WTC11 (cell line): ENCODE results near the gene MGMT. TPM values are rescaled to one million over a fixed set of nuclear protein-coding genes. Genes with fewer than 3 reads are reported as not detected.

Experiments used
- ATAC-seq: fragments of 200-7000 bp; cut with Tn5 transposase; 2 replicates; pipeline ENCODE4 v1.10.0; 2021; ENCODE audit warnings: mild to moderate bottlenecking, moderate library complexity
- CTCF ChIA-PET: fragments of 300-600 bp; sonication (Branson Sonifier 250); formaldehyde crosslinking; loops from one replicate; lab custom pipeline; 2021; ENCODE audit warnings: antibody characterized with exemption; lab: Charles Lee
- POLR2A ChIA-PET: fragments of 350-600 bp; sonication (Branson Sonifier 250); formaldehyde crosslinking; loops from one replicate; lab custom pipeline; 2021; ENCODE audit warnings: antibody characterized with exemption; lab: Charles Lee
- DNase-seq: peaks from one replicate; pipeline ENCODE4 v3.0.0; 2021; ENCODE audit warnings: low spot score
- H3K27ac Mint-ChIP-seq: 2 replicates; pipeline ENCODE4 v1.8.0; 2021; ENCODE audit warnings: mixed read lengths
- H3K27me3 Mint-ChIP-seq: 2 replicates; pipeline ENCODE4 v1.8.0; 2021; ENCODE audit warnings: low read depth, mild to moderate bottlenecking, moderate library complexity, mixed read lengths
- H3K36me3 Mint-ChIP-seq: 2 replicates; pipeline ENCODE4 v1.8.0; 2021; ENCODE audit warnings: mixed read lengths
- H3K4me1 Mint-ChIP-seq: 2 replicates; pipeline ENCODE4 v1.8.0; 2022; ENCODE audit warnings: mixed read lengths
- H3K4me3 Mint-ChIP-seq: 2 replicates; pipeline ENCODE4 v1.8.0; 2021; ENCODE audit warnings: mild to moderate bottlenecking, moderate library complexity, mixed read lengths
- H3K9me3 Mint-ChIP-seq: 2 replicates; pipeline ENCODE4 v1.8.0; 2021; ENCODE audit warnings: mixed read lengths
- ATF3 ChIP-seq: sonication (generic); formaldehyde crosslinking; conservative IDR thresholded peaks from 2 replicates; pipeline ENCODE4 v1.8.1; 2022; ENCODE audit warnings: mild to moderate bottlenecking, missing genetic modification reagents
- ATF6 ChIP-seq: sonication (generic); formaldehyde crosslinking; IDR thresholded peaks from 2 replicates; pipeline ENCODE4 v1.8.1; 2023; ENCODE audit warnings: mild to moderate bottlenecking, missing genetic modification reagents
- CBFB ChIP-seq: sonication (generic); formaldehyde crosslinking; IDR thresholded peaks from 2 replicates; pipeline ENCODE4 v1.8.1; 2022; ENCODE audit warnings: mild to moderate bottlenecking, low read depth, missing genetic modification reagents
- CREB1 ChIP-seq: sonication (generic); formaldehyde crosslinking; IDR thresholded peaks from 2 replicates; pipeline ENCODE4 v1.8.0; 2023; ENCODE audit warnings: mild to moderate bottlenecking, missing genetic modification reagents
- GABPB1 ChIP-seq: sonication (generic); formaldehyde crosslinking; IDR thresholded peaks from 2 replicates; pipeline ENCODE4 v1.8.1; 2023; ENCODE audit warnings: mild to moderate bottlenecking, missing genetic modification reagents
- HMGA2 ChIP-seq: fragments of 250-450 bp; sonication (Bioruptor Pico); IDR thresholded peaks from 2 replicates; pipeline ENCODE4 v1.4.0; 2021; ENCODE audit warnings: mild to moderate bottlenecking, moderate library complexity
- IRF2 ChIP-seq: sonication (generic); formaldehyde crosslinking; IDR thresholded peaks from 2 replicates; pipeline ENCODE4 v1.8.0; 2022; ENCODE audit warnings: low read depth, missing genetic modification reagents, borderline replicate concordance
- JAZF1 ChIP-seq: fragments of 250-450 bp; sonication (Bioruptor Pico); IDR thresholded peaks from 2 replicates; pipeline ENCODE4 v1.9.0; 2021; ENCODE audit warnings: moderate library complexity, mild to moderate bottlenecking, inconsistent platforms
- MXD4 ChIP-seq: fragments of 250-450 bp; sonication (Bioruptor Pico); IDR thresholded peaks from 2 replicates; pipeline ENCODE4 v1.8.0; 2021; ENCODE audit warnings: mild to moderate bottlenecking, moderate library complexity, borderline replicate concordance
- NFE2L1 ChIP-seq: sonication (generic); formaldehyde crosslinking; IDR thresholded peaks from 2 replicates; pipeline ENCODE4 v1.8.1; 2023; ENCODE audit warnings: missing genetic modification reagents
- PRDM15 ChIP-seq: sonication (generic); formaldehyde crosslinking; IDR thresholded peaks from 2 replicates; pipeline ENCODE4 v1.8.0; 2022; ENCODE audit warnings: missing genetic modification reagents
- SMAD3 ChIP-seq: sonication (generic); formaldehyde crosslinking; IDR thresholded peaks from 2 replicates; pipeline ENCODE4 v1.8.0; 2022; ENCODE audit warnings: missing genetic modification reagents, mild to moderate bottlenecking, borderline replicate concordance
- SP1 ChIP-seq: sonication (generic); formaldehyde crosslinking; conservative IDR thresholded peaks from 2 replicates; pipeline ENCODE4 v1.8.1; 2022; ENCODE audit warnings: missing genetic modification reagents
- TEAD4 ChIP-seq: sonication (generic); formaldehyde crosslinking; IDR thresholded peaks from 2 replicates; pipeline ENCODE4 v1.8.0; 2022; ENCODE audit warnings: mild to moderate bottlenecking, missing genetic modification reagents
- TP53 ChIP-seq: sonication (generic); formaldehyde crosslinking; IDR thresholded peaks from 2 replicates; pipeline ENCODE4 v1.8.1; 2023; ENCODE audit warnings: mild to moderate bottlenecking, missing genetic modification reagents
- USF1 ChIP-seq: sonication (generic); formaldehyde crosslinking; IDR thresholded peaks from 2 replicates; pipeline ENCODE4 v1.8.0; 2022; ENCODE audit warnings: mild to moderate bottlenecking, missing genetic modification reagents
- ZNF121 ChIP-seq: sonication (generic); formaldehyde crosslinking; IDR thresholded peaks from 2 replicates; pipeline ENCODE4 v1.8.0; 2023; ENCODE audit warnings: missing genetic modification reagents
- ZNF219 ChIP-seq: sonication (generic); formaldehyde crosslinking; IDR thresholded peaks from 2 replicates; pipeline ENCODE4 v1.8.0; 2023; ENCODE audit warnings: missing genetic modification reagents, mild to moderate bottlenecking, borderline replicate concordance
- ZNF281 ChIP-seq: sonication (generic); formaldehyde crosslinking; IDR thresholded peaks from 2 replicates; pipeline ENCODE4 v1.8.0; 2023; ENCODE audit warnings: mild to moderate bottlenecking, missing genetic modification reagents
- ZNF317 ChIP-seq: sonication (generic); formaldehyde crosslinking; IDR thresholded peaks from 2 replicates; pipeline ENCODE4 v1.8.1; 2023; ENCODE audit warnings: low read depth, mild to moderate bottlenecking, moderate library complexity, missing genetic modification reagents, borderline replicate concordance
- ZNF416 ChIP-seq: fragments of 250-450 bp; sonication (Bioruptor Pico); IDR thresholded peaks from 2 replicates; pipeline ENCODE4 v1.9.0; 2021; ENCODE audit warnings: mild to moderate bottlenecking, inconsistent platforms
- total RNA-seq: library from RNA; stranded (reverse); gene quantifications from 3 replicates; pipeline ENCODE4 v1.2.3, GENCODE V29; 2021
- TF ChIP-seq, protein P1 (sequence below): sonication (generic); formaldehyde crosslinking; IDR thresholded peaks from 2 replicates; pipeline ENCODE4 v1.8.0; 2023; ENCODE audit warnings: missing genetic modification reagents
- TF ChIP-seq, protein P2 (sequence below): sonication (generic); formaldehyde crosslinking; IDR thresholded peaks from 2 replicates; pipeline ENCODE4 v1.8.1; 2022; ENCODE audit warnings: mild to moderate bottlenecking, missing genetic modification reagents, moderate library complexity, borderline replicate concordance
- TF ChIP-seq, protein P3 (sequence below): sonication (generic); formaldehyde crosslinking; IDR thresholded peaks from 2 replicates; pipeline ENCODE4 v1.8.1; 2023; ENCODE audit warnings: mild to moderate bottlenecking, missing genetic modification reagents, moderate library complexity

MGMT gene
- total RNA-seq, 1 experiment from 2014 or later: 11.8 TPM

- TF ChIP-seq SMAD3 (CRISPR knock-in tag) (no peak), ZNF317 (CRISPR knock-in tag) (no peak), TEAD4 (CRISPR knock-in tag) (no peak), SP1 (no peak), NFE2L1 (no peak), USF1 (CRISPR knock-in tag) (no peak), ZNF121 (CRISPR knock-in tag) (no peak), HMGA2 (CRISPR knock-in tag) (no peak)
Observed at GRCh38 chr10:129622736-129623135, 155.7 kb downstream of the MGMT start (continued).

GRCh38 chr10:129624526-129624925 is 157.5 kb downstream of the MGMT start:
- no peak overlapping the region for H3K27ac Mint-ChIP-seq
- no peaks in the 10 kb centered on the region for H3K36me3 Mint-ChIP-seq
- peaks cover 9% of the 10 kb centered on the region for H3K4me1 Mint-ChIP-seq
- no peaks in the 10 kb centered on the region for H3K9me3 Mint-ChIP-seq
- POLR2A ChIA-PET: no interaction called here
- ATAC-seq (no peak), DNase-seq (no peak)
- no peak overlapping the region for H3K4me3 Mint-ChIP-seq
- H3K27me3 Mint-ChIP-seq: no peaks in the 10 kb centered on the region
- CTCF ChIA-PET: interaction anchor here (0.6 kb wide), 1 partner anchor 1546 kb away, joined by 4 read pairs; no protein-coding TSS in a partner anchor
- TF ChIP-seq TP53 (CRISPR knock-in tag) (no peak), HMGA2 (CRISPR knock-in tag) (no peak), ZNF416 (no peak), ZNF219 (CRISPR knock-in tag) (no peak), MXD4 (CRISPR knock-in tag) (no peak), CREB1 (no peak), JAZF1 (no peak), GABPB1 (CRISPR knock-in tag) (no peak), PRDM15 (CRISPR knock-in tag) (no peak), ATF6 (CRISPR knock-in tag) (no peak), ZNF281 (CRISPR knock-in tag) (no peak), IRF2 (CRISPR knock-in tag) (no peak), CBFB (no peak), ATF3 (CRISPR knock-in tag) (no peak)
- TF ChIP-seq, protein P1, sequence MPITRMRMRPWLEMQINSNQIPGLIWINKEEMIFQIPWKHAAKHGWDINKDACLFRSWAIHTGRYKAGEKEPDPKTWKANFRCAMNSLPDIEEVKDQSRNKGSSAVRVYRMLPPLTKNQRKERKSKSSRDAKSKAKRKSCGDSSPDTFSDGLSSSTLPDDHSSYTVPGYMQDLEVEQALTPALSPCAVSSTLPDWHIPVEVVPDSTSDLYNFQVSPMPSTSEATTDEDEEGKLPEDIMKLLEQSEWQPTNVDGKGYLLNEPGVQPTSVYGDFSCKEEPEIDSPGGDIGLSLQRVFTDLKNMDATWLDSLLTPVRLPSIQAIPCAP: no peak
- TF ChIP-seq, protein P2, sequence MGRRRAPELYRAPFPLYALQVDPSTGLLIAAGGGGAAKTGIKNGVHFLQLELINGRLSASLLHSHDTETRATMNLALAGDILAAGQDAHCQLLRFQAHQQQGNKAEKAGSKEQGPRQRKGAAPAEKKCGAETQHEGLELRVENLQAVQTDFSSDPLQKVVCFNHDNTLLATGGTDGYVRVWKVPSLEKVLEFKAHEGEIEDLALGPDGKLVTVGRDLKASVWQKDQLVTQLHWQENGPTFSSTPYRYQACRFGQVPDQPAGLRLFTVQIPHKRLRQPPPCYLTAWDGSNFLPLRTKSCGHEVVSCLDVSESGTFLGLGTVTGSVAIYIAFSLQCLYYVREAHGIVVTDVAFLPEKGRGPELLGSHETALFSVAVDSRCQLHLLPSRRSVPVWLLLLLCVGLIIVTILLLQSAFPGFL (CRISPR knock-in tag): no peak
- TF ChIP-seq, protein P3, sequence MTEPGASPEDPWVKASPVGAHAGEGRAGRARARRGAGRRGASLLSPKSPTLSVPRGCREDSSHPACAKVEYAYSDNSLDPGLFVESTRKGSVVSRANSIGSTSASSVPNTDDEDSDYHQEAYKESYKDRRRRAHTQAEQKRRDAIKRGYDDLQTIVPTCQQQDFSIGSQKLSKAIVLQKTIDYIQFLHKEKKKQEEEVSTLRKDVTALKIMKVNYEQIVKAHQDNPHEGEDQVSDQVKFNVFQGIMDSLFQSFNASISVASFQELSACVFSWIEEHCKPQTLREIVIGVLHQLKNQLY: no peak
